Stimulated activated CD4-positive, alpha-beta T cell treated with anti-CD3 and anti-CD28 coated beads, Interleukin-2, amount 100 ng/mL, for 4 hours (primary cell): ENCODE data around the gene CDK2.
"Not testable (repeated sequence)": the region's sequence is repeated elsewhere in the genome, so short reads cannot be mapped to it uniquely, and the experiment has no call there.

Source experiments
- DNase-seq: peaks from one replicate; pipeline ENCODE4 v3.0.0-alpha.2; 2020; ENCODE audit warnings: low read depth

The CDK2 gene

DNA sequence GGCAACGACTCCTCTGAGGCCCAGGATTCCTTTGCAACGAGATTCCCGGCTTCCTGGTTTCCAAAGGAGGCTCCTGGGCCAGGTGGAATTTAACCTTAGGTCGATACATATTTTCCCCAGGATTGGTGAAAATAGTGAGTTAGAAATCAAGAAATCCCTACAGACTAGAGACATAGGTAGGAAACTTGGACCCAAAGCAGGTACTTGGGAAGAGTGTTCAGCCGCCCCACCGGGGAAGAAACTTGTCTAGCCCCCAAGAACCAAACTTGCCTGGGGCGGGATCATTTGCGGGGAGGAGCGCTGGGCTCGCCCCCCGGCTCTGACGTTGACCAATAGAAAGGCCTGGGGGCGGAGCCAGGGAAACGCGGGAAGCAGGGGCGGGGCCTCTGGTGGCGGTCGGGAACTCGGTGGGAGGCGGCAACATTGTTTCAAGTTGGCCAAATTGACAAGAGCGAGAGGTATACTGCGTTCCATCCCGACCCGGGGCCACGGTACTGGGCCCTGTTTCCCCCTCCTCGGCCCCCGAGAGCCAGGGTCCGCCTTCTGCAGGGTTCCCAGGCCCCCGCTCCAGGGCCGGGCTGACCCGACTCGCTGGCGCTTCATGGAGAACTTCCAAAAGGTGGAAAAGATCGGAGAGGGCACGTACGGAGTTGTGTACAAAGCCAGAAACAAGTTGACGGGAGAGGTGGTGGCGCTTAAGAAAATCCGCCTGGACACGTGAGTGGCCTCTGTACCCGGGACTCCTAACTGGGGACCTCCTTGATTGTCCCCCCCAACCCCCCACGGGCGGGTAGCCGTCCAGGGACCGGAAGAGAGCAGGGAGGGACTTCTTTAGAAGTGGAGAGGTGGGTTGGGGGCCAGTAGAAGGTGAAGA lies at the start of gene CDK2:
TSS of gene CDK2 (plus strand) at position 423 of the 874 bp plus-strand sequence. CDS start at position 602, 179 bp downstream.
- peak; percentile 85 for DNase-seq

DNA sequence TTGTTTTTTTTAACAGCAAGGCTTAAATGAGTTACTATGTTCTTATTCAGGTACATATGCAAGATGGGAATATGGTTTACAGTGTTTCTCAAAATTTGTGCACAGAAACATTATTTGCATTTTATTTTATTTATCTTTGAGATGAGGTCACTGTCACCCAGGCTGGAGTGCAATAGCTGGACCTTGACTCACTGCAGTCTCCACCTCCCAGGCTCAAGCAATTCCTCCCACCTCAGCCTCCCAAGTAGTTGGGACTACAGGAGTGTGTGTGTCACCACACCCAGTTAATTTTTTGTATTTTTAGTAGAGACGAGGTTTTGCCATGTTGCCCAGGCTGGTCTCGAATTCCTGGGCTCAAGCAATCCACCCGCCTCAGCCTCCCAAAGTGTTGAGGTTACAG lies 47.6 kb upstream of the CDK2 start:
- DNase-seq: not testable (repeated sequence)

DNA sequence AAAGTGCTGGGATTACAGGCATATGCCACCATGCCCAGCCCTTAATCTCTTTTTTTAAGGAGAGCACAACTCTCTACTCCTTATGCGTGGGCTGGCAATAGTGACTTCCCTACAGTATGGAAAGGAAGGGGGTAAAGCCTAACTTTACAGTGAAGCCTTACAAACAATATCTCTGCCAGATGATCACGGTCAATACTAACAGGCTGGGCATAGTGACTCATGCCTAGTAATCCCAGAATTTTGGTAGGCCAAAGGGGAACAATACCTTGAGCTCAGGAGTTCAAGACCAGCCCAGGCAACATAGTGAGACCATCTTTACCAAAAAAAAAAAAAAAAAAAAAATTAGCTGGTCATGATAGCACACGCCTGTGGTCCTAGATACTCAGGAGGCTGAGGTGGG lies 44.5 kb upstream of the CDK2 start:
- no peak for DNase-seq

DNA sequence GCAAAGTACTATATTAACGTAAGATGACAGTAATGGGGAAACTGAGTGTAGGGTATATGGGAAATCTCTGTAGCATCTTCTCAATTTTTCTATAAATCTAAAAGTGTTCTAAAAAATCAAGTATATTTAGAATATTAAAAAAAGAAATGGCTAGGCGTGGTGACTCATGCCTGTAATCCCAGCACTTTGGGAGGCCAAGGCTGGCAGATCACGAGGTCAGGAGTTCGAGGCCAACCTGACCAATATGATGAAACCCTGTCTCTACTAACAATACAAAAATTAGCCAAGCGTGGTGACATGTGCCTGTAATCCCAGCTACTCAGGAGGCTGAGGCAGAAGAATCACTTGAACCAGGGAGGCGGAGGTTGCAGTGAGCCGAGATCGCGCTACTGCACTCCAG lies 43.0 kb upstream of the CDK2 start:
- not testable (repeated sequence) for DNase-seq

DNA sequence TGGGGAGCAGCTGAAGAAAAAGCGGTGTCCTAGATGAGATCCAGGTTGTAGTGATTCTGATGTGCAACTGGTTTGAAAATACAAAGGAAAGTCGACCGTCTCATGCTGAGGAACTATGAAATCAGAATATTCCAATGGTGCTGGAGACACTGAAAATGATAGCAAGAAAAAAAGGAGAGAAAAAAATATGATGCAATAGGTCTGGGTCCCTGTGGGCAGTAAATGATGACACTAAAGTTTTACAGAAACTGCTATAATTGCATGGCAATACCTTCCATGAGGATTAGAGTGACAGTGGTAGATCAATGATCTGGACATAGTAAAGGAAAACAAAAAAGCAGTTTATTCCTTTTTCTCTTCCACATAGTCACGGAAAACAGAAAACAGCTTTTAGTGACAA lies 41.3 kb upstream of the CDK2 start:
- no peak for DNase-seq

DNA sequence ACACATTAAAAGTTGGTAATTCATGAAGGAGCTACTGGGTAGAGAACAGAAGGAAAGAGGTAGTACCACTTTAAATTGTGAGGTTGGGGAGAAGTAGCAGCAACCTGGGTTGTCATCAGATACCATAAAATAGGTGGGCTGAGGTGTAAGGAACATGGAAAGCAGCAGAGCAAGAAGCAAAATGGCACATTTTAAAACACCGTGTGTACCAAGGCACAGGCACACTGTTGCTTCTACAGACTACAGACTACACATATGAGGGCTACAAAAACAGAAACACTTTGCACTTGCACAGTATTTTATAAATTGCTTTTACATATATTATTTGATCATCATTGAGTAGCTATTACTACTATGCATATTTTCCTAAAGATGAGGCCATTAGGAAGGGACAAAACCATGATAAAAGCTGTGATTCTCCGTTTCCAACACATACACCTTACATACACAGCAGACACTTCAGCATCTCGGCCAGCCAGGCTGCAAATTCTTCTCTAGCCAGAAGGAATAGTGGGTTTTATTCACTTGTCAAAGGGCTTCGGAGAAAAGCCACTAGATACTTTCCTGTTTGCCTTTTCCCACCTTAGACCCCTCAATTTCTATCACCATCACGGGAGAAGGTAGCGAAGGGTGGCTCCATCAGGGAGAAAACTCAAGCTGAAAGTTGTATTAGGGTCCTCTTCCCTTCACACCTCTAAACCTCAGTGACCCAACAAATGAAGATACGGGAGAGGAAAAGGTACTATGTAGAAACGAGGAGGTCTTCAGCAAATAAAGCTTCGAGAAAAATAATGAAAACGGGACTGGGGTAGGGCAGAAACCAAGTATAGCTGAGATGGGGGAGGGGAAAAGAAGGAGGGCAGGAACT lies 40.5 kb upstream of the CDK2 start:
- no peak for DNase-seq

DNA sequence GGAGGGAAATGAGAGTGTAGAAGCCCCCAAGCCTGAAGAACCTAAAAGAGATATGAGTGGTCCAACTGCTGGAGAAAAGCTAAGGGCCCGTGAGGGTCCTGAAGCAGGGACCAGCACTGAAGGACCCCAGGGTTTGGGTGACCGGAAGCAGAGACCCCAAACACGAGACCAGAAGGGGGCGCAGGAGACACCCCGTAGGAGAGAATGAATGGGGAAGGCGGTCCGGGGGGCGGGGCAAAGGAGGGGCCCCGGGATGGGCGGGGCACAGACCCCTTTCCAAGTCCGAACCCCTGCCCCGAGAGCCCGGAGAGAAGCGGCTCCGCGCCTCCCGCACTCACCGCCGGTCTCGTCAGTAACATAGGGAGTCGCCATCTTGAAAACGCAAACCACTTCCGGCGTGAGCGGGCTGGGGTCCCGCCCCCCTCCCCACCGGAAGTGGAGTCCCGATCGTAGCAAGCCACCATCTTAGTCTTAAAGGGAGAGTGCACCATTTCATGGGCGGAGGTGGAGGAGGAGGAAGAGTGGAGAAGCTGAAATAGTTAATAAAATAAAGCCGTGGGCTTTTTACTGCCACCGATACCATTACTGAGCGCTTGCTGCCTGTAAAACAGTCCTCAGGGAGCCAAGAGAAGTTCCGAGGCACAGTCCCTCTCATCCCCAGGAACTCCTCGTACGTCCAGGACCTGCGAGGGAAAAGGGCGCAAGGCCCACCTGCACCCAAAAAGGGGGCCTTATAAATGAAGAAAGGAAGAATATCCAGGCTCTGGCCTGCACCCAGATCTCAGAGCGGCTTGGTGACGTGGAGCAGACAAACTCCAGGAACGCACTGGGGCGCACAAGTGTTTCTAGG lies 39.7 kb upstream of the CDK2 start:
- DNase-seq: peak; percentile 83

DNA sequence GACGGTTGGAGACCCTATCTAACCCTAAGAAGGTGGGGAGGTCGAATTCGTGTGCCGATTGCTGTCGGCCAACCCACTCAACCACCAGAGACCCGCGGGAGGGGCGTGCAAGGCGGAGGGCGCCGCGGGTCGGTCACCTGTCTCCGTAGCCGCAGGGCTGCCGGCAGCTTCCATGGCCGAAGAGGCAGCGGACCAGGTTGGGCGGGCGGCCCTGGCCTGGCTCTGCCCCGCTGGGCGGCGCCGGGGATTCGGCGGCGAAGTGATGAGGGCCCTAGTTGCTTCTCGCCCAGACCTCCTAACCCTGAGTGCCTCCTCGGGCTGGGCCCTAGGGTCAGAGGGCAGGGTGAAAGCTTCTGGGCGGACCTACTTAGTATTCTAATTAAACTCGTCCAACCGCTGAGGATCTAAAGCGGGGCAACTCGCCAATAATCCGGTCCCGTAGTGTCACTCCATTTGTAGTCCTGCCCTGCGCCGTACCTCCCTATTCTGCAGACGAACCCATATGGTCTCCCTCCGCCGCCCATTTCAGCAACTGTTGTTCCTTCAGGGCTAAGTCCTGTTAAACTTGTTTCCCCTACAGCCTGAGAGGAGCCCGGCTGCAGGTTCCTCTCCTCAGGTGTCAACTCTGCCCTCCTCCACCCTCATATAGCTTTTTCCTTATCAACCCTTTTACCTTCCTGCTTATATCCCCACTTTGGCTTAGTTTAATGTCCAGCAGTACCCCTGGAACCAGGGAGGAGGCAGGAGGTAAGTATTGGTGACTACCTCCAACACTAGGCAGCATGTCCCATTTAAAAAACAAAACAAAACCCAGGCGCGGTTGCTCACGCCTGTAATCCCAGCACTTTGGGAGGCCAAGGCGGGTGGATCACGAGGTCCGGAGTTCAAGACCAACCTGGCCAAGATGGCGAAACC lies 38.8 kb upstream of the CDK2 start, which contains the start of gene PYM1:
TSS of gene PYM1 (minus strand) at position 307 of the 915 bp plus-strand sequence. CDS start at position 174, 133 bp downstream.
- DNase-seq: peak; percentile 16

DNA sequence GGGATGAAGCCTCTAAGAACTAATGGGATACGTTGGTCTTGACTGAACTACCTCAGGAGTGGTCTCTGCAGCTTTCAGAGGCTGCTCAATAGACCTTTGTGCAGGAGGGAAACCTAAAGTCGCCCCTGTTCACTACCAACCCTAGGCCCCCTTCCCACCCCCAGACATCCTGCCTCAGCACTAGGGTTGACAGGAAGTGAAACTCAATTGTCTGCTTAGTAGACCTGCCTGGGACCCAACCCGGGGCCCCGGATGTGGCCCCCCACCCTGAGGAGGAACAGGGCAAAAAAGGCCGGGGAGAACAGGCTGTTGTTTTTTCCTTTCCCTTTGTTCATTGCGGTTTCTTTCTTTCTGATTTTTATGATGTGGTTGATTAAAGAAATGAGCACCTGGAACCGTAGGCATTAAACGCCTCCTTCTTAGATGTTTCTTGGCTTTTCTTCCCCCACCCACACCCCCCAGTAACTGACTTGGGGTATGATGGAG lies 37.3 kb upstream of the CDK2 start:
- peak; percentile 85 for DNase-seq

DNA sequence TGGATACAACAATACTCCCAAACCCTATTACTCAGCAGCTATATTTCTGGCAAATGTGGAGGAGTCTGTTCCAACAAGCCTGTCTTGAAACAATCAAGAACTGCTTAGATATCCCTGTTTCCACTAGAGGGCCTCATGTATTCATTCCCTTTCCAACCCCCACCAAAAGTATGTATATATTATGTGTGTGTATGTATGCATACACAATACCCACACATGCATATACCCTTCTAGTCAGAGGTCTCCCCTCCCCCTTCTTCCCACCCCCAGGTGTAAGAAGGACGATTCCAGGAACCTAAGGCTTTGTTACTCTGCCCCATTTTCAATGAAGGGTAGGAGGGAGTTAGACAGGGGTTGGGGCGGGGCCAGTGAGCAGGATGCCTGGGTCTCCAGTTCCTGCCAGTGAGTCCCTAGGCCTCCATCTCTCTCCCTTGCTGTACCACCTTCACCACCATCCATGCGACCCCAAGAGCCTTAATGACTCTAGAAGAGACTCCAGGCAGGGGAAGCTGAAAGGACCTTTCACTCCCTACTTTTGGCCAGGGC lies 35.8 kb upstream of the CDK2 start, which contains the start of gene DGKA:
TSS of gene DGKA (plus strand) at position 392 of the 546 bp plus-strand sequence. CDS start 5,342 bp downstream, outside the sequence.
- peak; percentile 63 for DNase-seq

DNA sequence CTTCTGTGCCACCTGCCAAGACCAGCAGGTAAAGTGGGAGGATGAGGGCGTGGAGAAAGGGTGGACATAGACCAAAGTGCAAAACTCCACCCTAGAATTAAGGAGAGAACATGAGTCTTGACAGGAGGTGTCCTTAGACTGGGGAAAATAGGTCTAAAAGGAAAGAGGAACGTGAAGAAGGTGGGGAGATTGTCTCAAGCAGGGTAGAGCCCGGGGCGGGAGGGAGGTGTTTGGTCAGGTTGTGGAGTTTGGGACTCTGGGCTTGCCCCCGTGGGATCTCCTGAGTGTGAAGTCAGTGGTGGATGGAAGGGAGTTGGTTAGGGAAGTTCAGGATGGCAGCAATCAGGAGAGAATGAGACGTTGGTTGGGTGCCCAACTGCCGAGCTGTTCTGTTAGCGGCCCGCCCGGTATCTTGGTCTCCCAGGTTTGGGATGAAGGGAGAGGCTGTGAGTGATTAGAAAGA lies 35.3 kb upstream of the CDK2 start:
- no peak for DNase-seq

DNA sequence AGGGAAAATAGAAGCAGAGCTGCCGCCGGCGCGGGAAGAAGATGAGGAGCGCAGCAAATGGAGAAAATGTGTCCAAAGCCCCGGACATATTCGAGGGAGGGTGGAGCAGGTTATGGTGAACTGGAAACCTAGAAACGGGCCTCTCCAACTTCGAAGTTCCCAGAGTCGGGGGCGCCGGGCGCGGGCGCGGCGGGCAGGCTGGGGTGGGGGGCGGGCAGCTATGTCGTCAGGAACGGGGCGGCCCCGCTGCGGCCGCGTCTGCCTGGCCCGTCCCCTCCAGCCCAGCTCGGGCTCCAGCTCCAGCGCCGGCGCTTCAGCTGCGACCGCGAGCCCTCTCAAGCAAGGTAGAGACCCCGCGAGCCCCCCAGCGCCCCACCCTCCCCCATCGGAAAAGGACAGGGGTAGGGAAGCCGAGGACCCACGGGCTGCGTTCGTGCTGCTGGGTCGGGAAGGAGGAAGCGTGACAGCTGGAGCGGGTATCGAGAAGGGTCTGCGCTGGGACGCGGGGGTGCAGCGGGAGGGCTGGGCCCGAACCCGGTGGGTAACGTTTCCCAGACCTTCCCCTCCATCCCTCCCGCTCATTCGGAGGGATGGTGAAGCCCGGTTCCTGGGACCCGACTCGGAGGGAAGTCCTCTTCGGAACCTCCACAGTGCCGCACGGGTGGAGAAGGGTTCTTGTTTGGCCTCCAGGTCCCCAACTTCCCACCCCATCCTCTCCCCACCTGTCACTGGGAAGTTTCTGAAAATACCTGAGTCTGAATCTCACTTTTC lies 34.7 kb upstream of the CDK2 start:
- no peak for DNase-seq

DNA sequence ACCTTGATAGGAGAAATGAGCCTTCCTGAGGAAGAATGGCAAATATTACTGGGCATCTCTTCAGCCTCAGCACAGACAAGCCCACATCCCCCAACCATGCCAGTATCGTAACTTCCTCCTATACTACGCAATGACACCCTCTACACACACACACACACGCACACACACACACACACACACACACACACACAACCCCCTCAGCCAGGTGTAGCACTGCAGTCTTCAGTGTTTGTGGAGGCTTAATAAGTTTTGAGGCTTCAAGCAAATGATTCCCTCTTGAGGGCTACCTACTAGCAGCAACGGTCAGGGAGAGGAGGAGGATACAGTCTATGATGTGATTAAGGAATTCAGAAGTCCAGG lies 34.1 kb upstream of the CDK2 start:
- DNase-seq: peak; percentile 36

DNA sequence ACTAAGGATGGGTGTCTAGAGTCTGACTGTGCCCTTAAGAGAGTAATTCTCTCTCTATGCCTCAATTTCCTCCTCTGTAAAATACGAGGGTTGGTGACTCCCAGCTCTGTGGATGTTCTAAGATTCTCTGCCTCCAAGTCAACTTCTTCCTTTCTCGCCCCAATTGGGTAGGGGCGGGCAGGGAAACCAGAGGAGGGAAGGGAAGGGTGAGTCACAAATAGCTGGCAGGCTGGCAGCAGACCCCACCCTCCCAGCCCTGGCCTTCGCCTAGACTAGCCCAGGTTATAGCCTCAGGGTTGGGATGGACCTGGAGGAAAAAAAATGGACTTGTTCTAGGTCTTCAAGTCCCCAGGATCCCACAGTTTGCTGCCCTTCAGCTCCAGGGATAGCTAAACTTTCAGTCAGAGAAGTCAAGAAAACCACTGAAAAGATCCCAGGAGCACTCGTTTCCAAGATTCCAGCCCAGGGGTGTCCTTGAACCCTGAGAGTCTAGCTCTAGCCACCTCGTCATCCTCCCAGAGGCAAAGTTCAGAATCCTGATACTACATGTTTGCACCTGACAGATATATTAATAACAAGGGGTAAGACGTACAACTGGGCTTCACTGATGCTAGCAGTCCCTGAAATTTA lies 33.3 kb upstream of the CDK2 start:
- no peak for DNase-seq

DNA sequence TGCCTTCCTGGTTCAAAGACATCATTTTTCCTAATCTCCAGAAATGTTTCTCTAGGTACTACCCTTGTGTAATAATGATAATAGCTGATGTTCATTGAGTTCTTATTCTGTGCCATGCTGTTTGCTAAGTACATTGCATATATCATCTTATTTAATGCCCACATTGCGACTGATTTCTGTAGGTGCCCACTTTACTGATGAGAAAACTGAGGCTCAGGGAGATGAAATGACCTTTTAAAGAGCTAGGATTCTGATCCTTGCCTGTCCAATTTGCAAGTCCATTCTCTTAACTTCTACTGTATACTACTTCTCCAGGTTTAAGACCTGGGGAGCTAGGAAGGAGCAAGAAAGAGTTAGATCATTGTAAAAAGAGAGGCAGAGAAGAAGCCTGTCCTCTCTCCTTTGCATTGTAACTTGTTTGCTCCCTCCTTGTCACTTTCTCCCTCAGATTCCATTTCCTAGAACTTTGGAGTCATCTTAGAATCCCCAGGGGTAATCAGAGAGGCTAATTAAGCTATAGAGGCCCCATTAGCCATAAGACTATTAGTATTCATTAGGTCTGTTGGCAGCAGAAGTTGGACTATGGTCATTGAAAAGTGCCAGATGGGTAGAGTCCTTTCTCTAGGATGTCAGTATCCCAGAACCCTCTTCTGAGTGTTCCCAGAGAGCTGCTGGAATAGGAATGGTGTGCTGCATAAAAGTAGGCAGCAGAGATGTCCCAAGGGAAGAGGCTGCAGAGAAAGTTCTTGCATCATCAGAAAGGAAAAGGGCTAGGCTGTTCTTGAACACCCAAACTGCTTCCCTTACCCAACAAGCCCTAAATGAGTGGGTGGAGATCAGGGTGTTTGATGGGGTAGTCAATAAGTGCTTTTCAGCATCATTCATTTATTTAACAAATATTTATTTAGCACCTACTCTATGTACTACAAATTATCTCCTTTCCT lies 32.6 kb upstream of the CDK2 start:
- DNase-seq: no peak

DNA sequence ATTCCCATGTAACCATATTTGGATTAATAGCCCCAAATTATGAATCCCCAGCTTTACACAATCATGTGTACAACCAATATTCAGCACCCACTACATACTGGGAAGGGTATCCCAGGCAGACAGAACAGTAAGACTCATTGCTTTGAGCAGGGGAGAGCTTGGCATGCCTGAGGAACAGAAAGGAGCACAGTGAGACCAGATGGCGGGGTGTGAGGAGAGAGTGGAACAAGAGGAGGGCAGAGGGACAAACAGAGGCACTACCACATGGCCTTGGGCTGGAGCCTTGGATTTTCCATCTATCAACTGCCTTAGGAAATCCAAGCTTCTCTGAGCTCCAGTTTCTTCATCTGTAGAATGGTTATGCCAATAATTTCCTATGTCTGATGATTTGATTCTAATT lies 31.9 kb upstream of the CDK2 start:
- DNase-seq: no peak

DNA sequence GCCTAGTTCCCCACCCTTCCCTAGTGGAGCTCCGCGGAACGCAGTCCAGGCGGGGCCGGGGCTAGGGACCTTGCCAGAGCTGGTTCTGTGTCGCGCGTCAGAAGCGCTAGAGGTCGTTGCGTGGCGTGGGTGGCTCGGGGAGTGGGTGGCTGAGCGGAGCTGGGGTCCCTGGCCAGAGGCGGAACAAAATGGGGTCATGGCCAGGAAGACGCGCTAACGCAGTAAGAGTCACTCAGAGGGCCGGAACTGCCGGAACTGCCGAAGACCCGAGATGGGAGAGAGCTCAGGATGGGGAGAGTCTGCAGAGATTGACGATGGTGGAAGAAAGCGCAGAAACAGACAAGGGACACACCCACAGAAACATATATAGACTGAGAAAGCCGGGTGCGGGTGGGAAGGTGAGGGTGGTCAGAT lies 30.9 kb upstream of the CDK2 start:
- DNase-seq: peak; percentile 41

DNA sequence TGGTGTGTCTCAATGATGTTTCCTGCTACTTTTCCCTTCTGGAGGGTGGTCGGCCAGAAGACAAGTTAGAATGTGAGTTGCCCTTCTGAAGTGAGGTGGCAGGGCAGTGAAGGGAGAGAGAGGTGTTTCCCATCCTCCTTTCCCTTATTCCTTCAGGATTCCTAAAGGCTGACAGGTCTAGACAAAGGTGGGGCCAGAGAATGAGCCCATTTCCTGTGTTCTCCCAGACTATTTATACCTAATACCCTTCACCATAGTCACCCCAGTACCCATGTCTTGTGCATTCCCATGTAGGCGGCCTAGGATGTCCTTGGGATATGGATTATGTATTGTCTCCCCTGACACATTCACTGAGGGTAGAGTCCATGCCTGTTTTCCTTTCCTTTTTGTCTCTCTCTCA lies 28.6 kb upstream of the CDK2 start:
- no peak for DNase-seq
